Suprapubic skin (tissue), 4 donors: ENCODE data around the gene C18orf32.

Source experiments
- CTCF ChIP-seq, 2 donors: fragments of 200-600 bp in 1 of 2; fragments of 450-650 bp in 1 of 2; sonication (generic) in 1 of 2; IDR thresholded peaks; one replicate each; pipeline ENCODE4 v1.5.1; 2016 to 2019; ENCODE audit warnings: antibody characterized with exemption in 2 of 2, mild to moderate bottlenecking in 1 of 2, moderate library complexity in 1 of 2
- EP300 ChIP-seq: sonication (generic); formaldehyde crosslinking; IDR thresholded peaks from one replicate; pipeline ENCODE4 v1.6.1; 2017; ENCODE audit warnings: antibody characterized with exemption
- POLR2A ChIP-seq, 2 donors: fragments of 450-650 bp; IDR thresholded peaks; one replicate each; pipeline ENCODE4 v1.6.1; 2017; ENCODE audit warnings: antibody characterized with exemption in 2 of 2, mild to moderate bottlenecking in 2 of 2, moderate library complexity in 2 of 2
- POLR2AphosphoS5 ChIP-seq, 3 donors: sonication (generic); formaldehyde crosslinking; IDR thresholded peaks; one replicate each; pipeline ENCODE4 v1.6.1; 2017; ENCODE audit warnings: antibody characterized with exemption in 3 of 3

GRCh38 chr18:49529596-49529995 is 42.6 kb upstream of the C18orf32 start:
- TF ChIP-seq CTCF (IDR thresholded peaks at IDR 0.05) (no peak), POLR2A (IDR thresholded peaks at IDR 0.05) (no peak), POLR2AphosphoS5 (IDR thresholded peaks at IDR 0.05) (no peak), EP300 (no peak)
